Immature natural killer cell (primary cell): ENCODE measurements around the gene MOGAT2. TPM values are rescaled to one million over a fixed set of nuclear protein-coding genes. Genes with fewer than 3 reads are reported as not detected.

Source experiments
- DNase-seq, 3 donors: peaks; one replicate each; pipeline ENCODE4 v3.0.0; 2022; ENCODE audit warnings: mixed read lengths in 1 of 3
- H3K27ac Mint-ChIP-seq, 6 donors: one replicate each; pipeline ENCODE4 v1.8.0; 2020; ENCODE audit warnings: mixed read lengths in 6 of 6, mild to moderate bottlenecking in 5 of 6, inconsistent platforms in 4 of 6, moderate library complexity in 3 of 6
- H3K27me3 Mint-ChIP-seq, 3 donors: one replicate each; pipeline ENCODE4 v1.8.0; 2020 to 2021; ENCODE audit warnings: low read depth in 3 of 3, mild to moderate bottlenecking in 3 of 3, mixed read lengths in 3 of 3, moderate library complexity in 3 of 3, inconsistent platforms in 1 of 3
- H3K36me3 Mint-ChIP-seq, 3 donors: one replicate each; pipeline ENCODE4 v1.8.0; 2020; ENCODE audit warnings: mixed read lengths in 3 of 3, inconsistent platforms in 2 of 3, mild to moderate bottlenecking in 2 of 3
- H3K4me1 Mint-ChIP-seq, 2 donors: one replicate each; pipeline ENCODE4 v1.8.0; 2020; ENCODE audit warnings: inconsistent platforms in 2 of 2, mild to moderate bottlenecking in 2 of 2, mixed read lengths in 2 of 2, moderate library complexity in 1 of 2
- H3K4me3 Mint-ChIP-seq, 5 donors: one replicate each; pipeline ENCODE4 v1.8.0; 2020; ENCODE audit warnings: mild to moderate bottlenecking in 5 of 5, mixed read lengths in 5 of 5, inconsistent platforms in 3 of 5, moderate library complexity in 3 of 5
- H3K9me3 Mint-ChIP-seq, 6 donors: one replicate each; pipeline ENCODE4 v1.8.0; 2020; ENCODE audit warnings: mild to moderate bottlenecking in 6 of 6, mixed read lengths in 6 of 6, inconsistent platforms in 4 of 6, moderate library complexity in 3 of 6
- polyA plus RNA-seq, 3 donors: library from polyadenylated mRNA; unstranded; fragments of 300-500 nt; fragmentation: Illumina TruSeq; gene quantifications; one replicate each; pipeline ENCODE4 v1.2.3, GENCODE V29; 2021

Gene MOGAT2
- polyA plus RNA-seq, 3 donors from 2014 or later: not detected

- DNase-seq: no peak
- H3K4me1 Mint-ChIP-seq: peaks cover 3 to 10% of the 10 kb centered on the region in 2 donors
- H3K9me3 Mint-ChIP-seq: no peaks in the 10 kb centered on the region
- peaks cover 4 to 10% (median 4%) of the 10 kb centered on the region in 3 donors for H3K27me3 Mint-ChIP-seq
- H3K36me3 Mint-ChIP-seq: no peaks in the 10 kb centered on the region
- H3K27ac Mint-ChIP-seq: no peak overlapping the region
- no peak overlapping the region for H3K4me3 Mint-ChIP-seq
Measured at GRCh38 chr11:75703695-75704237, 13.9 kb upstream of the MOGAT2 start.

- Mint-ChIP-seq H3K4me3 (no peak overlapping the region), H3K36me3 (no peaks in the 10 kb centered on the region), H3K9me3 (no peaks in the 10 kb centered on the region), H3K27me3 (peaks cover 2 to 8% (median 4%) of the 10 kb centered on the region in 3 donors), H3K27ac (no peak overlapping the region), H3K4me1 (peaks cover 3 to 10% of the 10 kb centered on the region in 2 donors)
- no peak for DNase-seq
Measured at GRCh38 chr11:75705541-75705940, 12.1 kb upstream of the MOGAT2 start.

GRCh38 chr11:75706260-75706729, 11.3 kb upstream of the MOGAT2 start:
- H3K36me3 Mint-ChIP-seq: no peaks in the 10 kb centered on the region
- peak; percentile 46 to 62 (median 57) for DNase-seq
- H3K27ac Mint-ChIP-seq: no peak overlapping the region
- no peak overlapping the region for H3K4me3 Mint-ChIP-seq
- no peaks in the 10 kb centered on the region for H3K9me3 Mint-ChIP-seq
- H3K27me3 Mint-ChIP-seq: peaks cover 2 to 8% (median 4%) of the 10 kb centered on the region in 3 donors
- H3K4me1 Mint-ChIP-seq: peaks cover 3 to 10% of the 10 kb centered on the region in 2 donors

- Mint-ChIP-seq H3K27me3 (peaks cover 1 to 7% (median 3%) of the 10 kb centered on the region in 3 donors), H3K4me1 (no peaks in the 10 kb centered on the region), H3K9me3 (no peaks in the 10 kb centered on the region), H3K27ac (no peak overlapping the region), H3K36me3 (no peaks in the 10 kb centered on the region), H3K4me3 (no peak overlapping the region)
- no peak for DNase-seq
Measured at GRCh38 chr11:75714211-75714610, 3.4 kb upstream of the MOGAT2 start.

GRCh38 chr11:75715688-75716087, 1.9 kb upstream of the MOGAT2 start:
- Mint-ChIP-seq H3K27ac (no peak overlapping the region), H3K36me3 (no peaks in the 10 kb centered on the region), H3K27me3 (peaks cover 1 to 7% (median 3%) of the 10 kb centered on the region in 3 donors), H3K4me1 (no peaks in the 10 kb centered on the region), H3K4me3 (no peak overlapping the region), H3K9me3 (no peaks in the 10 kb centered on the region)
- no peak for DNase-seq

GRCh38 chr11:75716659-75717058, 979 bp upstream of the MOGAT2 start:
- H3K4me3 Mint-ChIP-seq: no peak overlapping the region
- no peaks in the 10 kb centered on the region for H3K9me3 Mint-ChIP-seq
- DNase-seq: no peak
- H3K36me3 Mint-ChIP-seq: no peaks in the 10 kb centered on the region
- H3K27ac Mint-ChIP-seq: peak overlapping the region in 1 of 6 donors; percentile 1
- H3K4me1 Mint-ChIP-seq: no peaks in the 10 kb centered on the region
- H3K27me3 Mint-ChIP-seq: peaks cover 1 to 7% (median 3%) of the 10 kb centered on the region in 3 donors

GRCh38 chr11:75718419-75719339, 1.0 kb downstream of the MOGAT2 start:
- DNase-seq: no peak
- no peaks in the 10 kb centered on the region for H3K9me3 Mint-ChIP-seq
- no peaks in the 10 kb centered on the region for H3K36me3 Mint-ChIP-seq
- no peaks in the 10 kb centered on the region for H3K4me1 Mint-ChIP-seq
- H3K27ac Mint-ChIP-seq: no peak overlapping the region
- H3K4me3 Mint-ChIP-seq: no peak overlapping the region
- H3K27me3 Mint-ChIP-seq: peaks cover 1 to 5% (median 3%) of the 10 kb centered on the region in 3 donors

GRCh38 chr11:75719340-75720239, 2.0 kb downstream of the MOGAT2 start:
- no peak overlapping the region for H3K27ac Mint-ChIP-seq
- peaks cover 1 to 5% (median 3%) of the 10 kb centered on the region in 3 donors for H3K27me3 Mint-ChIP-seq
- H3K4me3 Mint-ChIP-seq: no peak overlapping the region
- no peaks in the 10 kb centered on the region for H3K9me3 Mint-ChIP-seq
- DNase-seq: no peak
- no peaks in the 10 kb centered on the region for H3K4me1 Mint-ChIP-seq
- H3K36me3 Mint-ChIP-seq: no peaks in the 10 kb centered on the region

GRCh38 chr11:75720639-75721038, 3.0 kb downstream of the MOGAT2 start:
- H3K9me3 Mint-ChIP-seq: no peaks in the 10 kb centered on the region
- no peak overlapping the region for H3K4me3 Mint-ChIP-seq
- H3K36me3 Mint-ChIP-seq: no peaks in the 10 kb centered on the region
- no peaks in the 10 kb centered on the region for H3K4me1 Mint-ChIP-seq
- DNase-seq: no peak
- H3K27ac Mint-ChIP-seq: no peak overlapping the region
- H3K27me3 Mint-ChIP-seq: peaks cover 1 to 3% (median 2%) of the 10 kb centered on the region in 3 donors

- H3K36me3 Mint-ChIP-seq: no peaks in the 10 kb centered on the region
- H3K27ac Mint-ChIP-seq: no peak overlapping the region
- no peaks in the 10 kb centered on the region for H3K9me3 Mint-ChIP-seq
- H3K4me1 Mint-ChIP-seq: no peaks in the 10 kb centered on the region
- H3K4me3 Mint-ChIP-seq: no peak overlapping the region
- peaks cover 1 to 2% (median 2%) of the 10 kb centered on the region in 3 donors for H3K27me3 Mint-ChIP-seq
- DNase-seq: no peak
Measured at GRCh38 chr11:75721852-75722668, 4.4 kb downstream of the MOGAT2 start.

- Mint-ChIP-seq H3K4me1 (no peaks in the 10 kb centered on the region), H3K36me3 (no peaks in the 10 kb centered on the region), H3K27me3 (peaks cover 0 to 2% (median 1%) of the 10 kb centered on the region in 3 donors), H3K9me3 (no peaks in the 10 kb centered on the region), H3K4me3 (no peak overlapping the region), H3K27ac (no peak overlapping the region)
- no peak for DNase-seq
Measured at GRCh38 chr11:75722669-75723042, 5.0 kb downstream of the MOGAT2 start.

GRCh38 chr11:75725547-75726320, 8.1 kb downstream of the MOGAT2 start:
- Mint-ChIP-seq H3K27ac (no peak overlapping the region), H3K36me3 (no peaks in the 10 kb centered on the region), H3K9me3 (no peaks in the 10 kb centered on the region), H3K27me3 (peaks cover 2 to 6% (median 3%) of the 10 kb centered on the region in 3 donors), H3K4me1 (no peaks in the 10 kb centered on the region), H3K4me3 (no peak overlapping the region)
- no peak for DNase-seq
